WTC11 (cell line): ENCODE results near the gene CACNA2D3. TPM values are rescaled to one million over a fixed set of nuclear protein-coding genes. Genes with fewer than 3 reads are reported as not detected.
"Not testable (repeated sequence)": the region's sequence is repeated elsewhere in the genome, so short reads cannot be mapped to it uniquely, and the experiment has no call there.

Source experiments
- ATAC-seq: fragments of 200-7000 bp; cut with Tn5 transposase; 2 replicates; pipeline ENCODE4 v1.10.0; 2021; ENCODE audit warnings: mild to moderate bottlenecking, moderate library complexity
- CTCF ChIA-PET: fragments of 300-600 bp; sonication (Branson Sonifier 250); formaldehyde crosslinking; loops from one replicate; lab custom pipeline; 2021; ENCODE audit warnings: antibody characterized with exemption; lab: Charles Lee
- POLR2A ChIA-PET: fragments of 350-600 bp; sonication (Branson Sonifier 250); formaldehyde crosslinking; loops from one replicate; lab custom pipeline; 2021; ENCODE audit warnings: antibody characterized with exemption; lab: Charles Lee
- DNase-seq: peaks from one replicate; pipeline ENCODE4 v3.0.0; 2021; ENCODE audit warnings: low spot score
- H3K27ac Mint-ChIP-seq: 2 replicates; pipeline ENCODE4 v1.8.0; 2021; ENCODE audit warnings: mixed read lengths
- H3K27me3 Mint-ChIP-seq: 2 replicates; pipeline ENCODE4 v1.8.0; 2021; ENCODE audit warnings: low read depth, mild to moderate bottlenecking, moderate library complexity, mixed read lengths
- H3K36me3 Mint-ChIP-seq: 2 replicates; pipeline ENCODE4 v1.8.0; 2021; ENCODE audit warnings: mixed read lengths
- H3K4me1 Mint-ChIP-seq: 2 replicates; pipeline ENCODE4 v1.8.0; 2022; ENCODE audit warnings: mixed read lengths
- H3K4me3 Mint-ChIP-seq: 2 replicates; pipeline ENCODE4 v1.8.0; 2021; ENCODE audit warnings: mild to moderate bottlenecking, moderate library complexity, mixed read lengths
- H3K9me3 Mint-ChIP-seq: 2 replicates; pipeline ENCODE4 v1.8.0; 2021; ENCODE audit warnings: mixed read lengths
- ARID4B ChIP-seq: sonication (generic); formaldehyde crosslinking; IDR thresholded peaks from 2 replicates; pipeline ENCODE4 v1.8.0; 2023; ENCODE audit warnings: missing genetic modification reagents, mild to moderate bottlenecking, borderline replicate concordance
- ATF6 ChIP-seq: sonication (generic); formaldehyde crosslinking; IDR thresholded peaks from 2 replicates; pipeline ENCODE4 v1.8.1; 2023; ENCODE audit warnings: mild to moderate bottlenecking, missing genetic modification reagents
- ERG ChIP-seq: fragments of 250-450 bp; sonication (Bioruptor Pico); IDR thresholded peaks from 2 replicates; pipeline ENCODE4 v1.8.0; 2021; ENCODE audit warnings: mild to moderate bottlenecking
- NFYB ChIP-seq: sonication (generic); formaldehyde crosslinking; conservative IDR thresholded peaks from 2 replicates; pipeline ENCODE4 v1.8.0; 2022; ENCODE audit warnings: low read depth, missing genetic modification reagents
- NR2C2 ChIP-seq: sonication (generic); formaldehyde crosslinking; IDR thresholded peaks from 2 replicates; pipeline ENCODE4 v1.8.0; 2022; ENCODE audit warnings: mild to moderate bottlenecking, missing genetic modification reagents
- RELA ChIP-seq: sonication (generic); formaldehyde crosslinking; IDR thresholded peaks from 2 replicates; pipeline ENCODE4 v1.8.1; 2022; ENCODE audit warnings: missing genetic modification reagents, mild to moderate bottlenecking, borderline replicate concordance
- SOX15 ChIP-seq: fragments of 250-450 bp; sonication (Bioruptor Pico); IDR thresholded peaks from 2 replicates; pipeline ENCODE4 v1.9.0; 2021; ENCODE audit warnings: mild to moderate bottlenecking
- TEAD1 ChIP-seq: sonication (generic); formaldehyde crosslinking; IDR thresholded peaks from 2 replicates; pipeline ENCODE4 v1.8.0; 2022; ENCODE audit warnings: mild to moderate bottlenecking, missing genetic modification reagents
- ZBTB43 ChIP-seq: sonication (generic); formaldehyde crosslinking; IDR thresholded peaks from 2 replicates; pipeline ENCODE4 v1.8.1; 2023; ENCODE audit warnings: mild to moderate bottlenecking, missing genetic modification reagents
- ZNF263 ChIP-seq: sonication (generic); formaldehyde crosslinking; IDR thresholded peaks from 2 replicates; pipeline ENCODE4 v1.8.1; 2022; ENCODE audit warnings: low read depth, mild to moderate bottlenecking, moderate library complexity, missing genetic modification reagents
- ZNF281 ChIP-seq: sonication (generic); formaldehyde crosslinking; IDR thresholded peaks from 2 replicates; pipeline ENCODE4 v1.8.0; 2023; ENCODE audit warnings: mild to moderate bottlenecking, missing genetic modification reagents
- ZNF416 ChIP-seq: fragments of 250-450 bp; sonication (Bioruptor Pico); IDR thresholded peaks from 2 replicates; pipeline ENCODE4 v1.9.0; 2021; ENCODE audit warnings: mild to moderate bottlenecking, inconsistent platforms
- ZNF532 ChIP-seq: fragments of 250-450 bp; sonication (Bioruptor Pico); IDR thresholded peaks from 2 replicates; pipeline ENCODE4 v1.9.0; 2021; ENCODE audit warnings: mild to moderate bottlenecking, borderline replicate concordance
- total RNA-seq: library from RNA; stranded (reverse); gene quantifications from 3 replicates; pipeline ENCODE4 v1.2.3, GENCODE V29; 2021

Gene CACNA2D3
- total RNA-seq, 1 experiment from 2014 or later = 5.0 TPM

GRCh38 chr3:54977439-54977838 is 855.1 kb downstream of the CACNA2D3 start (continued):
- TF ChIP-seq ZNF281 (CRISPR knock-in tag) (no peak), ZNF416 (no peak), TEAD1 (no peak)

GRCh38 chr3:54977946-54978345 is 855.6 kb downstream of the CACNA2D3 start:
- CTCF ChIA-PET, H3K4me1 Mint-ChIP-seq, H3K4me3 Mint-ChIP-seq, ATAC-seq, H3K27ac Mint-ChIP-seq, DNase-seq, POLR2A ChIA-PET, H3K27me3 Mint-ChIP-seq: not testable (repeated sequence)
- H3K36me3 Mint-ChIP-seq = peaks cover 13% of the 10 kb centered on the region
- peaks cover 23% of the 10 kb centered on the region for H3K9me3 Mint-ChIP-seq

GRCh38 chr3:54982807-54983206 is 860.5 kb downstream of the CACNA2D3 start:
- no peak overlapping the region for H3K27ac Mint-ChIP-seq
- no peaks in the 10 kb centered on the region for H3K27me3 Mint-ChIP-seq
- H3K4me1 Mint-ChIP-seq = peaks cover 18% of the 10 kb centered on the region
- ATAC-seq (no peak), DNase-seq (no peak)
- peaks cover 23% of the 10 kb centered on the region for H3K9me3 Mint-ChIP-seq
- H3K36me3 Mint-ChIP-seq = peaks cover 13% of the 10 kb centered on the region
- ChIA-PET CTCF (interaction anchor here (1.1 kb wide), 1 partner anchor 549 kb away, joined by 3 read pairs; no protein-coding TSS in a partner anchor), POLR2A (no interaction called here)
- no peak overlapping the region for H3K4me3 Mint-ChIP-seq
- TF ChIP-seq ZNF281 (CRISPR knock-in tag) (no peak), ZNF532 (no peak), ZNF263 (CRISPR knock-in tag) (no peak), ZBTB43 (CRISPR knock-in tag) (no peak), ERG (no peak), NR2C2 (CRISPR knock-in tag) (no peak), NFYB (CRISPR knock-in tag) (no peak), ATF6 (CRISPR knock-in tag) (no peak), SOX15 (CRISPR knock-in tag) (no peak), ARID4B (CRISPR knock-in tag) (no peak), RELA (CRISPR knock-in tag) (no peak)
